Astrocyte of the hippocampus (primary cell): ENCODE measurements around the gene TRPM2.
"Not testable (repeated sequence)": the region's sequence is repeated elsewhere in the genome, so short reads cannot be mapped to it uniquely, and the experiment has no call there.

Experiments used
- DNase-seq: peaks from one replicate; pipeline ENCODE4 v3.0.0; 2011; ENCODE audit warnings: low read depth, low spot score

The TRPM2 gene

DNA sequence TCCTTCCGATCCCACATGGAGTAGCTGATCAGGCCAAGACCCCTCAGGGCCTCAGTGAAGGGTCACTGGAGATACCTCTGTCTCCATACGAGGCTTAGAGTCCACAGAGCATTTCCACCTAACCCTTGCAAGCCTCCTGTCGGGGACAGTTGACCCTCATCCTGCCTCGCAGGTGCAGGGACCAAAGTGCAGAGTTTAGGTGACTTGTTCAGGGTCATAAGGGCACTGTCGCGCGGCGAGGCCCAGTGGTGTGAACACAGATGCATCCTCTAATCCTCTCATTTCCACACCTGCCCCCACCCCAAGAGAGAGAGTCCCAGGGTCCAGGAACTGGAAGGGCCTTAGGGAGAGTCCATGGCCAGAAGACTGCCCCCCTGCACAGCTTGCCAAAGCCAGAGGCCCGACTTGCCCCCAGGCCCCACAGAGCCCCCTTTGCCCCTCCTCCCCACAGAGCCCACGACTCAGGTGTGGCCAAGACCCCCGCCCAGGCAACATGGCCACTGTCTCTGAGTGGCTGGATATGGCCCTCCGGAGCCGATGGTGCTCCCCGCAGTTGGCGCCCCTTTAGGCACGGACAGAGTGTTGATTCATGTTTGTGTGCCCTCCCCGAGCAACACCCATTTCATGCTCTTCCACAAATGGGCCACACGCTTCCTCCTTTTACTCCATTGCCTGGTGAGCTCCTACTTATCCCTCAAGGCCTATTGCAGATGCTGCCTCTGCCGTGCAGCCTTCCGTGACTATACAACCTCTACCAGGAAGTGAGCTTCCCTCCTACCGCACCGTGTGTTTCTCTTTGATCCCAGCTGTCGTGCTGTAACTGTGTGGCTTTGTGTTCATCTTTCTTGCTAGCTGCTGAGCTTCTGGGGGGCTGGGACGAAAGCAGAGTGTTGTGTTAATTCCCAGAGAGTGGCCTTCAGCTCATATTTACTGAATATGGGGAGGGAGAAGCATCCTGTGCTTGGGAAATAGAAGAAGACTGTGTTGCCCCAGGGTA lies 1.7 kb downstream of the TRPM2 start:
- DNase-seq = no peak

DNA sequence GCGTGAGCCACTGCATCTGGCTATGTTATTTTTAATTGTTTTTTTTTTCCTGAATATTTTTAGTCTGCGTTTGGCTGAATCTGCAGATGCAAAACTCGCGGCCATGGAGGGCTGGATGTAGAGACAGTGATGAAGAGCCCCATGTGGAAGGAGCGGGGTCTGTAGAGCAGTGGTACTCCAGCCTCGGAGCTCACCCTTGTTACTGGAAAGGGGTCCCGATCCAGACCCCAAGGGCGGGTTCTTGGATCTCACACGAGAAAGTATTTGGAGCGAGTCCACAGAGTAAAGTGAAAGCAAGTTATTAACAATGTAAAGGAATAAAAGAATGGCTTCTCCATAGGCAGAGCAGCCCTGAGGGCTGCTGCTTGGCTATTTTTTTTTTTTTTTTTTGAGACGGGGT lies 2.7 kb downstream of the TRPM2 start:
- no peak for DNase-seq

DNA sequence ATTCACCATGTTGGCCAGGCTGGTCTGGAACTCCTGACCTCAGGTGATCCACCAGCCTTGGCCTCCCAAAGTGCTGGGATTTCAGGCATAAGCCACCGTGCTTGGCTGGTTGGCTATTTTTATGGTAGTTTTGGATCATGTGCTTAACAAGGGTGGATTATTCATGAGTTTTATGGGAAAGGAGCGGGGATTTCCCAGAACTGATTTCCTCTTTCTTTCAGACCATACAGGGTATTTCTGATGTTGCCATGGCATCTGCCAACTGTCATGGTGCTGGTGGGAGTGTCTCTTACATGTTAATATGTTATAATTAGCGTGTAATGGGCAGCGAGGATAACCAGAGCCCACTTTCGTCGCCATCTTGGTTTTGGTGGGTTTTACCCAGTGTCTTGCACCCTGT lies 3.2 kb downstream of the TRPM2 start:
- no peak for DNase-seq

DNA sequence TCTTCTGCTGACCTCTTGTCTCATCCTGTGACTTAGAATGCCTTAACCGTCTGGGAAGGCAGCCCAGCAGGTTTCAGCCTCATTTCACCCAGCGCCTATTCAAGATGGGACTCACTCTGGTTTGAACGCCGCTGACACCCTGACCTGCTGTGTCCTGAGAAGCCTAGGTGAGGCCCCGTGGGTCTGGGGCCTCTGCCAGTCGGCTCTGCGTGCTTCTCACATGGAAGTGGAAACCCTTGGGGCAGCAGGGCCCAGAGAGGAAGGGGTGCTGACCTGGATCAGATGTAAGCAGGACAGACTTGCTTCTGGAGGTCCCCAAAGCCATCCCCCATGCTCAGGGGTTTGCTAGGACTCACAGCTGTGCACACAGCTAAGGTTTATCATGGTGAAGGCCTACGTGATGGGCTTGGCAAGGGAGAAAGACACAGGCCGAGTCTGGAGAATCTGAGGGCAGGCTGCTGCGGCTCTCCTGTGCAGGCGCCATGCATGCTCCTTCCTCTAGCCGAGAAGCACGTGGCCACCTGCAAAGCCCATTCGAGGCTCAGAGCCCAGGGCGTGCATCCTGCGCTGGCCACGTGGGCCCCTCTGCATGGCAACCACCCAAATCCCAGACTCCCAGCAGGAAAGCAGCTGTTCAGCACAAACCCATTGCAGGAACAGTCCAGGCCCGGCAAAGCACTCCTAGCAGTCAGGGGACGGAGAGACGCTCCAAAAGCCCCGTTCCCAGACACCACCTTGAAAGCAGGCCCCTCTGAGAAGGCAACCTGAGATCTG lies 3.8 kb downstream of the TRPM2 start:
- no peak for DNase-seq

DNA sequence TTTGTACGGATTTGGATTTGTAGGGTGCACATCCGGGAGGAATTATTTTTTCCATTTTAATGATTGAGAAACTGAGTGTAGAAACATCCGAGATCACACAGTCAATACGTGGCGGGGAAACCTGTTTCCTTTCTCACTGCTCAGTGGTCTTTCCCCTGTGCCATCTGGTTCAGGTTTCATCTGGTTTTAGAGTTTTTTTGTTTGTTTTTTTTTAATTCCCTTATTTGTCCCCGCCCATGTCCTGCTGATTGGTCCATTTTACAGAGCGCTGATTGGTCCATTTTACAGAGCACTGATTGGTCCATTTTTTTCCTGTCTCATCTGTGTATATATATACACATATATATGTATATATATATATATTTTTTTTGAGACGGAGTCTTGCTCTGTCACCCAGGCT lies 6.0 kb downstream of the TRPM2 start:
- DNase-seq = no peak

DNA sequence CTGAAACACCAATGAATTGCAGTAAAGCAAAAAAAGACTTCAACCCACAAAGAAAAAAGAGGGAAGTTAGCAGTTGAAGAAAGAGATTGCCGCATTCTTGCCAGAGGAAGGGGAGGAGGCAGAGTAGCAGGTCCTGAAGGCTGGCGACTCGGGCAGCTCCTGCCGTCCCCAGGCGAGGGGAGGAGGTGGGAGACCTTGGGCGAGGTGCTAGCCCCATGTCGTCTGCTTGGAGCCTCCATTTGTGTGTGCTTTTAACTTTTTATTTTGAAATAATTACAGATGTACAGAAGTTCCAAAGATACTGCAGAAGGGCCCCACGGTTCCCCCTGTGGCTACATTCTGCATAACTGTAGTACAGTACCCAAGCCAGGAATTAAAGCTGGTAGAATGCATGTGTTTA lies 6.7 kb downstream of the TRPM2 start:
- no peak for DNase-seq

DNA sequence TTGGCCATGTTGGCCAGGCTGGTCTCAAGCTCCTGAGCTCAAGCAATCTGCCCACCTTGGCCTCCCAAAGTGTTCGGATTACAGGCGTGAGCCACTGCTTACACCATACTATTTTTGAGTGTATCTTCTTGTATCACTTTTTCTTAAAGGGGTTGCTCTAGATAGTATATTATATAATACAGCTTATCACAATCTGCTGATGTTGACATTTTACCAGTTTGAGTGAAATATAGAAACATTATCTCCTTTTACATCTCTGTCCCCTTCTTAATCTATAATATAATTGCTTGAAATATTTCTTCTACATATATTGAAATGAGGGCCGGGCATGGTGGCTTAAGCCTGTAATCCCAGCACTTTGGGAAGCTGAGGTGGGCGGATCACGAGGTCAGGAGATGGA lies 8.5 kb downstream of the TRPM2 start:
- not testable (repeated sequence) for DNase-seq

DNA sequence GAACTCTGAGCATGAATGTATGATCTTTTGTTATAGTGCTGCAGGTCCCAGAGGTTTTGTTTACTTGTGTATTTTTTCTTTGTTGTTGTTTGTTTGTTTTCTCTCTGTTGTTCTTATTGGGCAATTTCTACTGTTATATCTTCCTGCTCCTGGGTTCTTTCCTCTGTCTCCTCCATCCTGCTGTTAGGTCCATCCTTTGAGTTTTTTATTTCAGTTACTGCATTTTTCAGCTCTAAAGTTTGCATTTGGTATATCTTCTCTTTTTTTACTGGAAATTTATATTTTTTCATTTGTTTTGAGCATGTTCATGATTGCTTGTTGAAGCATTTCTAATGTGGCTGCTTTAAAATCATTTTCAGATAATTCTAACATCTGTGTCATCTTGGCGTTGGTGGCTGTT lies 9.9 kb downstream of the TRPM2 start:
- DNase-seq = no peak

DNA sequence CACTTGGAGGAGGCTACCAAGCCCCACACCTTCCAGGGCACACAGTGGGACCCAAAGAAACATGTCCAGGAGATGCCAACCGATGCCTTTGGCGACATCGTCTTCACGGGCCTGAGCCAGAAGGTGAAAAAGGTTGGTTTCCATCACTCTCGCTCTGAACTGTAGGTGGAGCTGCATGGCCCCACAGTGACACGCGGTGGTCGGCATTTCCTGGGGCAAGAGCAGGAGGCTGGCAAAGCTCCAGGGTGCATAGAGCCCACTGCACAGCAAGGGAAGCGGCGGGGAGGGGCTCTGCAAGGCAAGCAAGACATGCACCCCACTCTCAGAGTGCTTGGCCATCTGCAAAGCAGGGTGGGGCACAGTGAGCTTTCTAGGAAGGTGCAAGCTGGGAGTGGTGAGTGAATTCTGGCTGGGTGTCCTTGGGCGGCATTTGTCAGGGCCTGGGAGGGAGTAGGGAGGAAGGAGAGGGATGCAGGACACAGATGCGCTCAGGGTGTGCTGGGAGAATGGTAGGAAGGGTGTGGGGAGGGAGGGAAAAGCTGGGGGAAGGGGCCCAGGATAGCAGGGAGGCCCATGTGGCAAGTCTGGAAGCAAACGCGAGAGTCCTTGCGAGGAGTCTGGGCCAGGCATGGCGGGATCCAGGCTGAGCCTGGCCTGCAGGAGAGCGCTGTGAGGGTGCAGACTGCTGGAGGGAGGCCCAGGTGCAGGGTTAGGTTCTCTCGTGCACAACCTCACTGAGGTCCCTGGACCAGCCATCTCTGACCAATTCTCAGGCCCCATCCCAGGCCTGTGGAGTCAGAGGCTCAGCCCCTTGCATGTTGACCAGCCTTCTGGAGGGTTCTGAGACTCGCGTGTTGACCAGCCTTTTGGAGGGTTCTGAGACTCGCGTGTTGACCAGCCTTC lies 11.0 kb downstream of the TRPM2 start:
- no peak for DNase-seq

DNA sequence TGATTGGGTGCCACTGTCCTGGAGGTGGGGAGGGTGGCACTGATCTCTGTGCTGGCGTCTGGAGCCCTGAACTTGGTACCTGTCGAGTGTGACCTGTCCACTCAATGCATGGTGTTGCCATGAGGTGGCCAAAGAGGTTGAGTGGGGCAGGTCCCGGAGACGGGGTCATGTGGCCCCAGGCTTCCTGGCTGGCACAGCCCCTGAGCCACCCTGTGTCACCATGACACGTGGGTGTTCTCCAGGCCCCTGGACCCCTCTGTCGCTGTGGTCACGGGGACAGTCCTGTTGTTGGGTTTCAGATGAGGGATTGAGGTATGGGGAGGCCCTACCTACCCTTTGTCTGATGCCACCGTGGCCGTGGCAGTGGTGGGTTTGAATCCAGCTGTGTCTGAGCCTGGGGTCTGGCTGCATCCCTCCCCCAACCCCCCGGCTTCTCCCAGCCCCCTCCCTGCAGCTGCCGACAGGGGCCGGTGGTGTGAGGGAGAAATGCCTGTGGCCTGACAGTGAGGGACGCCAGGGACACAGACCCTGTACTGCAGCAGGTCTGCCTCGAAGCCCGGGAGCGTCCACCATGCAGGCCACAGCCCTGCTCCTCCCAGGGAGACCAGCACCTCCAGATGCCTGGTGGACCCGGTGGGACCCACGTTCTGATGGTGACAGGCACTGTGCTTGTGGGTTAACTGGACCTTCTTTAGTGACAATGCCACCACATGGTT lies 12.0 kb downstream of the TRPM2 start:
- DNase-seq = no peak

DNA sequence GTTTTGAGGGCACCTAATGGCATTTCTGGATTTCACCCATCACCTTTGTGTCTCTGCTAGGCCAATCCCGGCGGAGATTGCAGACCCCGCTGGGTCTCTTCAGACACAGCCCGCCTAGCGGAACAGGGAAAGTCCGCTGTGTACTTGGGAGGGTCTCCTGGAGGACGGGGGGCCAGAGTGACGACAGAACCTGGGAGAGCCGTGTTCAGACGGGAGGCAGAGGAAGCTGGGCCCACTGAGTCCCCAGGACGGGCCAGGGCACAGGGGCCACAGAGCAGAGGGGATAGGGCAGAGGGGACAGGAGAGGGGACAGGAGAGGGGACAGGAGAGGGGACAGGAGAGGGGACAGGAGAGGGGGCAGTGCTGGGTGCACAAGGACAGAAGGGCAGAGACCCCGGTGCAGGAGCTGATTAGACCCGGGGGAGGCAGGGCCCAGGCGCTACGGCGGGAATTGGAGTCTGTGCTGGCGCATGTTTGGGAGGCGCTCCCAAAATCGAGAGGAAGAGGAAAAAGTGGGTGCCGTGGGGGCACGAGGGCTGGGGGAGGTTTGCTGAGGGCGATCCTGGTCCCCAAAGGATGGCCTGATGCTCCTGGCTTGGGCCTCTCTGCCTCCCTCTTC lies 12.7 kb downstream of the TRPM2 start:
- DNase-seq = no peak

DNA sequence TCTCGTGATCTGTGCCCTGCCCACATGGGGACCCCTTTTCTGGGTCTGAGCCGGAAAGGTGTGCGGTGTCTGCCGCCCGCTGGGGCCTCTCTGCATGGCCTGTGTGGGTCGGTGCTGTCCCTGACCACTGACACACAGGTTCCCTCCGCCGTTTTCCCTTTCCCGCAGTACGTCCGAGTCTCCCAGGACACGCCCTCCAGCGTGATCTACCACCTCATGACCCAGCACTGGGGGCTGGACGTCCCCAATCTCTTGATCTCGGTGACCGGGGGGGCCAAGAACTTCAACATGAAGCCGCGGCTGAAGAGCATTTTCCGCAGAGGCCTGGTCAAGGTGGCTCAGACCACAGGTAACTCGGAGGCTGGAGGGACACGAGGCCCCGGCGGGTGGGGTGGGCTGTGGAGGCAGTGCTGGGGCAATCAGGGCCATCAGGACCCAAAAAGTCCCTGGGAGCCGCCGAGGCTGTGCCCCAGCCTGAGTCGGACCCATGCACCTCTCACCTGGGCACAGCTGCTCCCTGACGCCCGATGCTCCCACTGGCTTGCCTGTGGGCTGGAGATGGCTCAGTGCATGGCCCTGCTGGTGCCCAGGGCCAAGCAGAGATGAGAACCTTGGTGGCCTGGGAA lies 13.3 kb downstream of the TRPM2 start:
- no peak for DNase-seq

DNA sequence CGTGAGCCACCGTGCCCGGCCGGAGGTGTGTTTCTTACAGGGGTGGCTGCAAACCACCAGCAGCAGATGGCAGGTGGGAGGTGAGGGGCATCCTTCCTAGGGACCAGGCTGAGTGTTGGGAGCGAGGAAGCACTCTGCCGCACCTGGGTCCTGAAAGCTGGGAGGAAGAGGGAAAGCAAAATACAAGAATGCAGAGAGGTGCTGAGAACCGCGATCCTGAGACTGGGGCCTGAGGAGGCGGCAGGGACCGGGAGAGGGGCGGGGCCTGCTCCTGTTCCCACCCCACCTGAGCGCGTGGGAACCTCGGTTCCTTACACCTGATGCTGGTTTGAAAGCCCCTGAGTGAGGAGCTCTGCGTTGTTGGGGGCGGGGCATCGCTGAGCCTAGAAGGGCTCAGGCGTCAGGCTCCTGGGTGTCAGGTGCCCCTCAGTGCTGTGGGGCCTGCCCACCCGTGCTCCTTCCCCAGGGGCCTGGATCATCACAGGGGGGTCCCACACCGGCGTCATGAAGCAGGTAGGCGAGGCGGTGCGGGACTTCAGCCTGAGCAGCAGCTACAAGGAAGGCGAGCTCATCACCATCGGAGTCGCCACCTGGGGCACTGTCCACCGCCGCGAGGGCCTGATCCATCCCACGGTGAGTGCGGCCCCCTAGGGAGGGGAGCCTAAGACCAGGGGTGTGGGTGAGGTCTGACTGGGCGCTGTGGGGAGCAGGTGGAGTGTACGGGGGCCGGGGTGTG lies 15.5 kb downstream of the TRPM2 start:
- no peak for DNase-seq

DNA sequence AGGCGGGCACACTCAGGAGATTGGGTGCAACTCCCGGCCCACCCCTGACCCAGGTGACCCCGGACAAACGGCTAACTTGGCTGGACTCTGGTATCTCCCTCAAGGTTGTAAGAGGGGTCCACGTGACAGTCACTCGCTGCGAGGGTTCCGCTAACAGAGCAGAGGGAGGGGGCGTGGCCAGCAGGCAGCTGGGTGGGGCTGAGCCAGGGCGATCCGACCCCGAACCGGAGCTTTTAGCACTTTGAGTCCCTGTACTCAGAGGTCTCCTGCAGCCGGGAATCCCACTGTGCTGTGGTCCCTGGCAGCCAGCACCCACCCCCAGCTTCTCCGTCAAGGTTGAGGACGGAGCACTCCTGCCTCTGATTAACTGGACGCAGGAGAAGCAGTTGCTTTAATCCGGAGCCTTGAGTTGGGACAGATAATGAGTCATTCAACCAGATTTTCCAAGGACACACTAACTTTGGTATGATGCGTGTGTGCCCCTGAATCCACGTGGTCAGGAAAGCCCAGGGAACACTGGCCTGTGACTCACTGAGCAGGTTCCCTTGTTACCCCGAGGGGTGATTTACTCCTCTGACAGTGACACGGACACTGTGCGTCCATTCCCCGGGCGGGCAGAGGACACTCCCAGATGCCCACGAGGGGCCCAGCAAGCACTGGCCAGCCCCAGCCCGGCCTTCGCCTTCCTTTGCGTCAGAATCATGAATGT lies 16.8 kb downstream of the TRPM2 start:
- DNase-seq = peak; percentile 53

DNA sequence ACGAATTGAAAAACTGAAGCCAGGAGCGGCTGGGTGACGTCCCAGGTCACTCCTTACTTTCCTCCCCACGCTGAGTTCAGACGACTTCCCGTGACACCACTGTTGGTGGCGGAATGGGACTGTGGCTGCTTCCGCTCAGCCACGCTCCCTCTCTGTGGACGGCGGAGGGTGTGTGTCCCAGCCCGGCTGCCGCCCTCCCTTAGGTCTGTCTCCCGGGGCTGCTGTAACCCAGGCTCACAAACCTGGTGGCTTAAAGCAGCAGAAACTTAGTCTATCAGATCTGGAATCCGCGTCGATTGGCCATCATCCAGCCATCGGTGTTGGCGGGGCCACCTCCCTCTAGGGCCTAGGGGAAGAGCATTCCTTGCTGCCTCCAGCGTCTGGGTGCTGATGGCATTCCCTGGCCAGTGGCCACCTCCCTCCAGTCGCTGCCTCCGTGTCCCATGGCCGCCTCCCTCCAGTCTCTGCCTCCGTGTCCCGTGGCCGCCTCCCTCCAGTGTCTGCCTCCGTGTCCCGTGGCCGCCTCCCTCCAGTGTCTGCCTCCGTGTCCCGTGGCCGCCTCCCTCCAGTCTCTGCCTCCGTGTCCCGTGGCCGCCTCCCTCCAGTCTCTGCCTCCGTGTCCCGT lies 17.5 kb downstream of the TRPM2 start:
- DNase-seq = no peak

DNA sequence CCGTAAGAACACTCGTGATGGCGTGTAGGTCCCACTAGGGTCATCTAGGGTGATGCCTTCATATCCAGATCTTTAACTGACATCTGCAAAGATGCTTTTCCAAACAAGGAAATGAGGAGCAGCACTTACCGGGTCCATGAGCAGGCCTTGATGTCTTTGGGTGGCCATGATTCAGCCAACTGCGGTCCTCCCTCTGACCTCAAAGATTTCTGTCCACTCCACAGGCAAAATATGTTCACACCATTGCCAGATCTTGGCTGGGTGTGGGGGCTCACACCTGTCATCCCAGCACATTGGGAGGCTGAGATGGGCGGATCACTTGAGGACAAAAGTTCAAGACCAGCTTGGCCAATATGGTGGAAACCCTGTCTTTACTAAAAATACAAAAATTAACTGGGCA lies 18.2 kb downstream of the TRPM2 start:
- DNase-seq = no peak

DNA sequence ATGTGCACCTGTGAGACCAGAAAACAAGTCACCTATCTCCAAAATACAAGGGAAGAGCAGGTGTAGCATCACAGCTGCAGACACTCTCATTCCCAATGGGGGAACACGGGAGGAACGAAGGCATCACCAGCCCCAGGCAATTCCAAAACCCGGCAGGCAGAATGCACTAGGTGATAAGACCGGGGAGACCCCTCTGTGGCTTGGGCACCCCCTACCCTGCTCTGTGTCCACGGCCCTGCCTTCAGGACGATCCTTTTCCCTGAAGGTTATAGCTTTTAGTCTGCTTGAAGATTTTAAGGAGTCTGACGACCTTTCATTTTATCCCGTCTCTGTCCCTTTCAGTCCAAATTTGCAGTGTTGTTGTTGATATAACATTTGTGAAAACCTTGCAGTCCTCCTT lies 19.2 kb downstream of the TRPM2 start:
- no peak for DNase-seq

DNA sequence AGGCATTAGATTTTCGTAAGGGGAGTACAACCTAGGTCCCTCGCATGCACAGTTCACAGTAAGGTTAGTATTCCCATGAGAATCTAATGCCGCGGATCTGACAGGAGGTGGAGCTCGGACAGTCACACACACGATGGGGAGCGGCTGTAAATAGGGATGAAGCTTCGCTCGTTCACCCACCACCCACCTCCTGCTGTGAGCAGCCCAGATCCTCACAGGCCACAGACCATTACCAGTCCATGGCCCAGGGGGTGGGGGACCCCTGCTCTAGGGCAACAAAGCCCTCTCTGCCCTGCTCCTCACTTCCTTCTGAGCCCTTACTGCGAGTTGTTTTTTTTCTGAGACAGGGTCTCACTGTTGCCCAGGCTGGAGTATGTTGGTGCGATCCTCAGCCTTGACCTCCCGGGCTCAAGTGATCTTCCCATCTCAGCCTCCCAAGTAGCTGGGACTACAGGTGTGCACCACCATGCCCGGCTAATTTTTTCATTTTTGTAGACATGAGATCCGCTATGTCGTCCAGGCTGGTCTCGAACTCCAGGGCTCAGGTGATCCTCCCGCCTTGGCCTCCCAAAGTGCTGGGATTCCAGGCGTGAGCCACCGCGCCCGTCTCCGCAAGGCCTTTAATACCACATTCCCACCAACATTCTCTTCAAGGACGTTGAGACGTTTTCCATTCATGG lies 21.3 kb downstream of the TRPM2 start:
- no peak for DNase-seq
